NCI-H510A treated with DMSO at 0.1 percent for 48 hours (cell line): ENCODE results near the gene NPAS2.

Source experiments
- DNase-seq: peaks from one replicate; lab custom pipeline; 2025; lab: John Stamatoyannopoulos, UW

The NPAS2 gene

DNA sequence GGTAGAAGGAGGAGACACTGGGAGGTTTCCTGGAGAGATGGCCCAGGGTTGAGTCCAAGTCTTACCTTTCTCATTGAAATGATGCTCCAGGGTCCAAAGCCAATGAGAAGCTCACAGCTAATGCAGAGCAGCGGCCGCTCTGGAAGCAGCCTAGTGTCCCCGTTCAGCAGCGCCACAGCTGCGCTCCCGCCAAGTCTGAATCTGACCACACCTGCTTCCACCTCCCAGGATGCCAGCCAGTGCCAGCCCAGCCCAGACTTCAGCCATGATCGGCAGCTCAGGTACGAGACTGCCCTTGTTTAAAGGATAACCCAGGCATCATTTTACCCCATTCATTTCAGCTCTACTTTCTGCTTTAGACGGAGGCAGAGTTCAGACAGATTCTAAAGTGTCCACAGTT lies 170.2 kb downstream of the NPAS2 start:
- no peak for DNase-seq

DNA sequence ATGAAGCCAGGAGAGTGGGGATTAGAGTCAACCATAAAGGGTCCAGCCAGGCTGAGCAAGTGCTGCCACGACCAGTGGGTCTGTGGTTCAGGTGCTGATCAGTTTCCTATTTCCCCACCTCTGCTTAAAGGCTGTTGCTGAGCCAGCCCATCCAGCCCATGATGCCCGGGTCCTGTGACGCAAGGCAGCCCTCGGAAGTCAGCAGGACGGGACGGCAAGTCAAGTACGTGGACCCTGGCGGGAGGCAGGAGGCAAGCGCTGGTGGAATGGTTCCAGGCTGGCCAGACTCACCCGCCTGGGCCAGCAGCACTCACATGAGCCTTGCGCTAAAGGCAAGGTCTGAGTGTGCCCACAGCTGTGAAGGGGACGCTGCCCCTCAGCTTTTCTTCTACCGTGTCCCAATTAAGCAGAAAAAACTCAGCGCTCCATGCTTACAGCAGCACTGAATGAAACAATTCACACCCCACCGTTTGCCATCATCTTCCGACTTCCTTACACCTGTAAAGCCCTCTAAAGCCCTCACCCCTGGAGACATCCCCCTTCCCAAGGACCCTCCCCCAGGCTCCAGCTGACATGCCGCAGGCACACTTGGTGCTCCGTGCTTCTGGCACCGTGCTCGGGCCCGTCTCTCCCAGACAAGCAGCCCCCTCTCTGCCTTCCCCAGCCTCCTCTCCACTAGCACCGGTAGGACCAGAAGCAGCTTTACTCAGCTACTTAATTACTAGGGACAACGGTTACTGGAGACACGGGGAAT lies 170.9 kb downstream of the NPAS2 start:
- DNase-seq: no peak

GRCh38 chr2:100991404-100991773 lies 171.4 kb downstream of the NPAS2 start:
- DNase-seq: no peak

DNA sequence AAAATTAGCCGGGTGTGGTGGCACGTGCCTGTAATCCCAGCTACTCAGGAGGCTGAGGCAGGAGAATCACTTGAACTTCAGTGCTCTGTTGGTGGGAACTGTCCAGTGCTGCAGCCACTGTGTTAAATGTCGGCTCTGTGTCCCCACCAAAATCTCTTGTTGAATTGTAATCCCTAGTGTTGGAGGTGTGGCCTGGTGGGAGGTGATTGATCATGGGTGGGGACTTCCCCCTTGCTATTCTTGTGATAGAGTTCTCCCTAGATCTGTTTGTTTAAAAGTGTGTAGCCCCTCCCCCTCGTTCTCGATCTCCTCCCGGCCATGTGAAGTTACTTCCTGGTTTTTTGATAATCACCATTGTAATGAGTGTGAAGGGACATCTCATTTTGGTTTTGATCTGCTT lies 172.3 kb downstream of the NPAS2 start:
- DNase-seq: no peak

- no peak for DNase-seq
Measured at GRCh38 chr2:100993294-100993693, 173.4 kb downstream of the NPAS2 start.

GRCh38 chr2:100995309-100996075 lies 175.6 kb downstream of the NPAS2 start:
- no peak for DNase-seq

GRCh38 chr2:100997509-100998234 lies 177.7 kb downstream of the NPAS2 start:
- no peak for DNase-seq

DNA sequence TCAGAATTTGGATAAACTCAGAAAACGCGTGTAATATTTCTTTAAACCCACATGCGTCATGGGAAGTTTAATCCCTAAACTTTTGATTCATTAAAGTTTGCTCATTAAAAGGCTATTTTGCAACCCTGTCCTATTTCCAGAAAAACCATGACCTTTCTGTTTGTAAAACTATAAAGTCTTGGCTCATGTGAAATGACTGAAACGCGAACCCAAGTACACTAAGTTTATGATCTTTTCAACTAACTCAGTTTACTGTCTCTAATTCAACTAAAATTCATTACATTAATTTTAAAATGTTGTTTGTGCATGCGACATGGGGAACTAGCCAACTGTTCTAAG lies 178.3 kb downstream of the NPAS2 start:
- DNase-seq: no peak

DNA sequence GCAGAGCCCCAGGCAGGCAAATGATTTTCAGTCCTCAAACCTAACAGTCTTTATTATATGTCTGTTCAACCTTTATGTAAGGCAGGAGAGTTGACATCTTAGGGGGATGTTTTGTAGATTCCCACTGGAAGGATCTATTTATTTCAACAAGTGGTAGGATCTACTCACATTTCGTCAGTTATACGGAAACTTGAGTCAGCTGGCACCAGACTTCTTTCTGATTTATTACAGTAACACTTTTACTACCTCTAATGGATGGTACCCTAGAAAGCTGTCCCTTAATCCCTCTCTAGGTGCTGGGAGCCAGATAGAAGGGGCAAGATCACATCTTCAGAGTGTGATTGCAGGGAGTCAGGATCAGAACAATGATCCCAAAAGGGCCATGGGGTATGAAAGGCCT lies 180.1 kb downstream of the NPAS2 start:
- DNase-seq: no peak

- peak; percentile 96 for DNase-seq
Measured at GRCh38 chr2:101001691-101002561, 182.0 kb downstream of the NPAS2 start, which contains the start of gene RPL31. Gene RPL31 (plus strand): TSS chr2:101002289. CDS start chr2:101002702, 413 bp downstream.

DNA sequence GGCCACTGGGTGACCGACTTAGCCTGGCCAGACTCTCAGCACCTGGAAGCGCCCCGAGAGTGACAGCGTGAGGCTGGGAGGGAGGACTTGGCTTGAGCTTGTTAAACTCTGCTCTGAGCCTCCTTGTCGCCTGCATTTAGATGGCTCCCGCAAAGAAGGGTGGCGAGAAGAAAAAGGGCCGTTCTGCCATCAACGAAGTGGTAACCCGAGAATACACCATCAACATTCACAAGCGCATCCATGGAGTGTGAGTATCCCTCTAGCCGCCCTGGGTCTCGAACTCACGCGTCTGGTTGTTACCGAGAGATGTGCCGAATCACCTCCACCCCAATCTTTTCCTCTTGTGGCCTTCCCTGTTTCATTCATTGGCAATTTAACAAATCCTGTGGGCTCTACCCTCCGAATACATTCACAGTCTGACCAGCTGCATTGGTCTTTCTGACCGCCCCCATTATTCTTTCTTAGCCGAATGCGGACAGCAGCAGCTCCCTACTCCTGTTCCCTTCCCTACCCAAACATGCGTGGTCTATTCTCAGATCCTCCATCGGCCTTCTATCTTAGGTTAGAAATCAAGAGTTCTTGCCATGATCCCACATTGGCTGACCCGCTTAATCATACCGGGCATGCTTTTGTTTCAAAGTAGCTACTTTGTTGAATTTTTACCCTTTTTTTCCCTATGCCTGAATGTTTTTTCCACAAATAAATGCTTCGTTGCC lies 182.8 kb downstream of the NPAS2 start:
- no peak for DNase-seq

GRCh38 chr2:101003278-101003775 lies 183.4 kb downstream of the NPAS2 start:
- DNase-seq: peak; percentile 8

DNA sequence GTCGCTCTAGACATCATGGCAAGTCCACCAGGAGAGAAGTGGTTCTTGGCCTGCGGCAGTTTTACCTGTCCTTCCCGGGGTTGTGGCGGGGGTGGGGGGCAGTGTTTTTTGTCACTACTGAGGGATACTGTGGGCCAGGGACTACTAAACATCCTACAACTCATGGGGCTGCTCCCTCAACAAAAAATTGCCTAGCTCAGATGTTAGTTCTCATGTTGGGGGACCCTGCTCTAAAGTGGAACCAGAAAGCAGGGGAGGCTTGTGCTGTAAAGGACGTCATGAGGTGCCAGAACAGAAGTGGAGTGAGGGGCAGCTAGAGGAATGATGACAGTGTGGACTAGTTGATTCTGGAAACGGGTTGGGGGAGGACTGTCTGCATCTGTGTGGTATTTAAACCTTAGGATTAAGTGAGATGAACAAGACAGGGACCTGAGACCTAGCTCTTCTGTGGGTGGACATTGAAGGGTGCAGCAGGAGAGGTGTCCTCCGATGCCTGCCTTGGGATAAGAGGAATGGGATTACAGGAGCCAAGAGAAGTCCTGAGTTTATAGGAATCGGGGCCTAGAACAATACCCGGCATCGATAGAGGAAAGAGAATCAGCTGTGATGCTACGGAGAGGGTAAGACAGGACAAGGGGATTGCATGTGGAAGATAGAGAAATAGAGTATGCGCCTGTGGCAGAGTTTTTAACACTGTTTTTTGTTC lies 184.8 kb downstream of the NPAS2 start:
- no peak for DNase-seq

- no peak for DNase-seq
Measured at GRCh38 chr2:101006065-101006715, 186.3 kb downstream of the NPAS2 start.

GRCh38 chr2:101007415-101008345 lies 187.7 kb downstream of the NPAS2 start:
- no peak for DNase-seq

GRCh38 chr2:101011152-101011551 lies 191.2 kb downstream of the NPAS2 start:
- no peak for DNase-seq

- DNase-seq: no peak
Measured at GRCh38 chr2:101012054-101012705, 192.2 kb downstream of the NPAS2 start.

- peak; percentile 45 for DNase-seq
Measured at GRCh38 chr2:101012706-101013181, 192.8 kb downstream of the NPAS2 start.
